Stimulated activated CD4-positive, alpha-beta T cell treated with anti-CD3 and anti-CD28 coated beads, Interleukin-15, amount 100 ng/mL, for 48 hours (primary cell): ENCODE results near the gene PEA15.

Experiments used
- DNase-seq, 2 donors: peaks; one replicate each; pipeline ENCODE4 v3.0.0-alpha.2; 2020; ENCODE audit warnings: low read depth in 2 of 2

PEA15 gene, protein sequence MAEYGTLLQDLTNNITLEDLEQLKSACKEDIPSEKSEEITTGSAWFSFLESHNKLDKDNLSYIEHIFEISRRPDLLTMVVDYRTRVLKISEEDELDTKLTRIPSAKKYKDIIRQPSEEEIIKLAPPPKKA

DNA sequence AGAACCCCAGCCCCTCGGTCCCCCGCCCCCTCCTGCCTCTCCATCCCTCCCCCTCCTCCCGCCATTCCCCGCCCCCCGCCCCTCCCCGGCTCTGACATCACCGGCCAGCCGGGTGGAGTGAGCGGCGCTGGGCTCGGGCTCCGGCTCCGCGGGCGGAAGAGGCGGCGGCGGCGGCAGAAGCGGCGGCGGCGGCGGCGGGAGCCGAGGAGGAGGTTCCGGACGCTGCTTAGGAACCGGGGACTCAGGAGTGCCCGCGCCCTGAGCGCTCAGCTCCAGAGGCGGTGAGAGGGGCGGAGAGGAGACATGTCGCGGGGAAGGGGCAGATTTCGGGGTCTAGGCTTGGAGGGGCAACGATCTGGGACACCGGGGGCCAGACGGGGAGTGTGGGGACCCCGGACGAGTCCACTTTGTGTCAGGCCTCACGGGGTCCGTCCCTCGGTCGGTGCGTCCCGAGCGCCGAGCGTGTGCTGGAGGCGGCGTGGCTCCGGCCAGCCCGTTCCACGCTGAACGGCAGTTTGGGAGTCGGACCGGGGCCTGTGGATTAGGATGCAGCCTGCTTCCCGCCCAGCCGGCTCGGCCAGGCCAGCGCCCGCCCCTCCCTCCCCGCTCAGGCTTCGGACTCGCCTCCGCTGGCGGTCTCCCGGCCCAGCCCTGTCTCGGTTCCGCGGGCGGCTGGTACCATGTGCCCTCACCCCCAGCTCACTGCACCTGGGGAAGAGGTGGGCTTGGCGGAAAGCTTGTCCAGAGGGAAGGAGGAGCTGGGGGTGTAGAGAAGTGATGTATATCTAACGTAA lies at the start of gene PEA15:
Gene PEA15 (plus strand): TSS at position 143 of the 794 bp plus-strand sequence. CDS start 6,161 bp downstream, outside the sequence.
- DNase-seq = peak; percentile 41 to 64

DNA sequence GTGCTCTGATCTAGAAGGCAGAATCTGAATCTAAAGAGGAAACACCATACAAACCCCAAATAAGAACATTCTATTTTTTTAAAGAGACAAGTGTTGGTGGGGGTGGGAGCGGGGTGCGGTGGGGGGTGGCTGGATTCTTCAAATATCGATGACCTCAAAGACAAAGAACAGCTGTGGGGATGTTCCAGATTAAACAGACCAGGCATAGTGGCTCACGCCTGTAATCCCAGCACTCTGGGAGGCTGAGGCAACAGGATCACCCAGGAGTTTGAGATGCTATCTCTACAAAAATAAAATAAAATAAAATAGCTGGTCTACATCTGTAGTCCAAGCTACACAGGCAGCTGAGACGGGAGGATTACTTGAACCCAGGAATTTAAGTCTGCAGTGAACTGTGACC lies 48.8 kb upstream of the PEA15 start:
- no peak for DNase-seq

DNA sequence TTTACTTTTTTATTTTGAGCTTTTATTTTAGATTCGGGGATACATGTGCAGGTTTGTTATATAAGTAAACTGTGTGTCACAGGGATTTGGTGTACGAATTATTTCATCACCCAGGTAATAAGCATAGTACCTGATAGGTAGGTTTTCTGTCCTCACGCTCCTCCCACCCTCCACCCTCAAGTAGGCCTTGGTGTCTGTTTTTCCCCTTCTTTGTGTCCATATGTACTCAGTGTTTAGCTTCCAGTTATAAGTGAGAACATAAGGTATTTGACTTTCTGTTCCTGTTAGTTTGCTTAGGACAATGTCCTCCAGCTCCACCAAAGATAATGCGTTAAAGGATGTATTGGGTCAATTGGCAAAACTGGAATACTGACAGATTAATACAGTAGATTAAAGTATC lies 48.0 kb upstream of the PEA15 start:
- DNase-seq = no peak

DNA sequence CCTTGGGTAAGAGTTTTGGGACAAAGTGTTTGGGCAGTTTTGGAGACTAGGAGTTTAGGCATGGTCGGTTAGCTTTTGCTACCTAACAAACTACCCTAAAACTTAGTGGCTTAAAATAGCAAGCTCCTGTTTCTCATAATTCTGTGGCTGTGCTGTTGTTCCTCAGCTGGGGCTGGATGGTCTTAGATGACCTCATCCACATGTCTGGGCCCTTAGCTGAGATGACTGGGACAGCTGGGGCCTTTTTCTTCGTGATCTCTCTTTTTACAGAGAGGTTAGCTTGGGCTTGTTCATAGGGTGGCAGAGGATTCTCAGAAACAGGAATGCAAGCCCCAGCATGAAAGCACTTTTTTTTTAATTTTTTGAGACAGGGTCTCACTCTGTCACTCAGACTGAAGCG lies 47.2 kb upstream of the PEA15 start:
- DNase-seq = no peak

DNA sequence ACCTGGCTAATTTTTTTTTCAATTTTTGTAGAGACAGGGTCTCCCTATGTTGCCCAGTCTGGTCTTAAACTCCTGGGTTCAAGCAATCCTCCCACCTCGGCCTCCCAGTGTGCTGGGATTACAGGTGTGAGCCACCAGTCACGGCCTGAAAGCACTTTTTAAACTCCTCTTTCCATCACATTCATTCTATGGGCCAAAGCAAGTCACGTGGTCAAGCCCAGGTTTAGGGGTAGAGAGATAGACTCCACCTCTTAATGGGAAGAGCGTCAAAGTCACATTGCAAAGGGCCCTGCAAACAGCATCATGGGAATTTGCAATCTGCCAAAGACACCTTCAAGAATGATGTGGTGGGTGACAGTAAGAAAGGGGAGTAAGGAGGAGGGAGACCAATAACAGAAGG lies 46.6 kb upstream of the PEA15 start:
- no peak for DNase-seq

DNA sequence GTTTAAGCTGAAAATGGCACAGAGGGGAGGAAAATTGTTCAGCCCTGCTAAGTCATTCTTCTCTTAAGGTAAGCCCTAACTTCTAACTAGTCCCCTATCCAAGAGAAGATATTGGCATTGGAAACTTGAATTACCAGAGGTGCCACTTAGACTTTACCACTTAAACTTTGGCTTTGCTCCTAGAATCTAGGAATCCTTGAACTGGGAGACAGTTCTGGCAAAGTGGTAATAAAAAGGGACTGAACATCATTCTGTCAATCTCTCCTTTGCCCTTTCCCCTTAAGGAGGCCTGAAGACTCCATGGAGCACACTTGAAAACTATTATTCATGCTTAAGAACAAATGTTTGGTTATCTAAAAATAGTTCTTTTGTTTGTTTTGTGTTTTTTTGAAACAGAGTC lies 45.3 kb upstream of the PEA15 start:
- no peak for DNase-seq

DNA sequence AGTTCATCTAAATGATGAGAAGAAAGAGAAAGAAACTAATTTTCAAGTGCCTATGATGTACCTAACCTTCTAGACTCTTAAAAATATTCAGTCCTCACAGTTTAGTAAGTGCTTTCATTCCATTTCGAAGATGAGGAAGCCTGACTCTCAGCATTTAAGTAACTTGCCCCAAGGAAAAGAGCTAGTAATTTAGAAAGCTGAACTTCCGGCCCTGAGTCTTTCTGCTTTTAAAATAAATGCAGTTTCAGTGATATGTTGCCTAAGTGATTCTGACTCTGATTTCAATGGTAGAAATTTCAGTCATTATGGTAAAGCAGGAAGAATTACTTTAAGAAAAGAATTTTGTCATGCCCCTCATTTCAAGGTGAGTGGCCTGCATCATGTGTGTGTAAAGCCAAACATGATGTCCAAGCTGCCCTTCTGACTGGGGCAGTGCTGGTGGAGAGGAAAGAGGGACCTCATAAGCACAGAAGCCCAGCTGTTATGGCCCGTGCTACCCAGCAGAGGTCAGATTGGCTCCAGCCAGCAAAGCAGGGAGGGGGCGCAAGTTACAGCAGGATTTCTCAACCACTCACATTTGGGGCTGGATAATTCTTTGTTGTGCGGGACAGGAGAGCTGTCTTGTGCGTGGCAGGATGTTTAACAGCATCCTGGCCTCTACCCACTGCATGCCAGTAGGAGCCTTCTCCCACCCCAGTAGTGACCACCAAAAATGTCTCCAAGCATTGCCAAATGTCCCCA lies 43.0 kb upstream of the PEA15 start:
- no peak for DNase-seq

DNA sequence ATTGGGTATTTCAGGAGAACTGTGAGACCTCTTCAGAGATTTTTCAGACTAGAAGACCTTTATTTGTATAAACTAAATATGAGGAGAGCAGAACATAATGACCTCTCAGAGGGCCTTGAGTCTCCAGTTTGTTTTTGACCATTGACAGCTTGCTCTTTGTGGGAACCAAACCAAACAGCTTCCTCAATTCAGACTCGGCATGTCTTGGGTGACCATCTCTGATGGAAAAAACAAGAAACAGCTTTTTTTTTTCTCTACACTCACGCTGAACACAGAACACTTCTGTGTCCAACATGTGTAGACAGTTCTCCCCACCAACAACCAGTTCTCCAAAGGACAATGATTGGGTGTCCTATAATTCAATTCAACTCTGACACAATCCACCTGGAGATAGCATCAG lies 42.3 kb upstream of the PEA15 start:
- no peak for DNase-seq

DNA sequence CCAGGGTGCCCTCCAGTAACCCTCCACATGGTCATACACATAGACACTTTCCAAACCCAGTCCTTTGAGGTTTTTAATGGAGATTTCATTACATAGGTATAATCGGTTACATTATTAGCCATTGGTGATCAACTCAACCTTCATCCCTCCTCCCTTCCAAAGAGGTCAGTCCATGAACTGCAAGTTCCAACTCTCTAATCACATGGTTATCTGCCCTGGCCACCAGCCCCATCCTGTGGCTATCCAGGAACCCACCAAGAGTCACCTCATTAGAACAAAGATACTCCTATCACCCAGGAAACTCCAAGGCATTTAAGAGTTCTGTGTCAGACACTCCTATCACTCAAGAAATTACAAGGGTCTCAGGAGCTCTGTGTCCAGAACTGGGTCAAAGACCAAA lies 41.6 kb upstream of the PEA15 start:
- no peak for DNase-seq

DNA sequence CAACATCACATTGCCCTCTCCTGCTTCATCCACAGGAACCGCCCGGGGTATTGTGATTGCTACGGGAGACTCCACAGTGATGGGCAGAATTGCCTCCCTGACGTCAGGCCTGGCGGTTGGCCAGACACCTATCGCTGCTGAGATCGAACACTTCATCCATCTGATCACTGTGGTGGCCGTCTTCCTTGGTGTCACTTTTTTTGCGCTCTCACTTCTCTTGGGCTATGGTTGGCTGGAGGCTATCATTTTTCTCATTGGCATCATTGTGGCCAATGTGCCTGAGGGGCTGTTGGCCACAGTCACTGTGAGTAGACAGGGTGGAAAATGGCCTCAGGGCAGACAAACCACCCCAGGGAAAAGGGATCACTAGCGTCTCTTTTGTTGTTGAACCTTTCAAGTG lies 41.1 kb upstream of the PEA15 start:
- no peak for DNase-seq

DNA sequence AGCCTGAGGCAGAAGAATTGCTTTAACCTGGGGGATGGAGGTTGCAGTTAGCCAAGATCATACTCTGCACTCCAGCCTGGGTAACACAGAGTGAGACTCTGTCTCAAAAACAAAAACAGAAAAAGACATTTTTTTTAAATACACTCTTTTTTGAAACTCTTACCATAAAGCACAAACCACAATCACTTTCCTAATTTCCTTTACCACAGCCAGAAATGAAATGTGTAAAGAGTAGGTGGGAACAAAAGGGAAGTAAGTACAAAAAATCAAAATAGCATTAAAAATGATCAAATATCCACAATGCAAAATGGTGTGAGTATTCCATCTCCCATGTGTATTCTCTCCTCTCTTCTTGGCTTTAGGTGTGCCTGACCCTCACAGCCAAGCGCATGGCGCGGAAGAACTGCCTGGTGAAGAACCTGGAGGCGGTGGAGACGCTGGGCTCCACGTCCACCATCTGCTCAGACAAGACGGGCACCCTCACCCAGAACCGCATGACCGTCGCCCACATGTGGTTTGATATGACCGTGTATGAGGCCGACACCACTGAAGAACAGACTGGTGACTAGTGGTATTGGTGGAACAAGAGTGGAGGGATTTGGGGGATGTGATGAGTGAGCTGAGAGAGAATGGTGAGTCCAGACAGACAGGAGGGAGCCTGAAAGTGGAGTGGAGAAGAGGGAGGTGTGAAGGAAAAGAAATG lies 38.9 kb upstream of the PEA15 start:
- DNase-seq = no peak

DNA sequence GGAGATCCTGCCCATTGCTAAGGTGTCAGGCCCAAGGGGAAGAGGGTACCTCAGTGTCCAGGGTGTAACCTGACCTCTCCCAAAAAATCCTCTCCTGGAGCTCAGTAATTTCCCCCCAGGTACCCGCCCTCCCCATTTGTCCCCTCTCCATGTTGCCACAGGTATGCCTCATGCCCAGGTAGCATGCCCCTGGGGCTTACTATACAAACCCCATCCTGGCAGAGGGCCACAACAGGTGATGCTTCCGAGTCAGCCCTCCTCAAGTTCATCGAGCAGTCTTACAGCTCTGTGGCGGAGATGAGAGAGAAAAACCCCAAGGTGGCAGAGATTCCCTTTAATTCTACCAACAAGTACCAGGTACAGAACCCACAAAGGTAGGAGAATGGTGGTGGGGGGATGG lies 38.1 kb upstream of the PEA15 start:
- no peak for DNase-seq

DNA sequence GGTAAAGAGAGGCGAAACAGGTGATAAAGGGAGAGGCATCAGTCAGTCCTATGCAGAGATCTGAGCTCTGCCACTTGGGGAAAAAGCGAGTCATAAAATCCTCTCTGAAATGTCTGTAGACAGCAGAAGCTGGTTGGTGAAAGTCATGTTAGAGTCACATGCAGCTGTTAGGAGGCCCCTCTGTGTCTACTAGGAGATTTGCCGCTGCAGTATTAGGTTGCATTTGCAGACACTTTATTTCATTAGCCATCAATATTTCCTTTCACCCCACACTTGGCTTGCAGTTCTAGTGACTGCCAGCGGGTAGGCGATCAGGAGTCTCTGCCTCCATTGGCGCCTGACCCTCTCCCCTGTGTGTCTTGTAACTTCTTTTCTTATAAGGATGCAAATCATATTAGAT lies 37.6 kb upstream of the PEA15 start:
- DNase-seq = no peak

DNA sequence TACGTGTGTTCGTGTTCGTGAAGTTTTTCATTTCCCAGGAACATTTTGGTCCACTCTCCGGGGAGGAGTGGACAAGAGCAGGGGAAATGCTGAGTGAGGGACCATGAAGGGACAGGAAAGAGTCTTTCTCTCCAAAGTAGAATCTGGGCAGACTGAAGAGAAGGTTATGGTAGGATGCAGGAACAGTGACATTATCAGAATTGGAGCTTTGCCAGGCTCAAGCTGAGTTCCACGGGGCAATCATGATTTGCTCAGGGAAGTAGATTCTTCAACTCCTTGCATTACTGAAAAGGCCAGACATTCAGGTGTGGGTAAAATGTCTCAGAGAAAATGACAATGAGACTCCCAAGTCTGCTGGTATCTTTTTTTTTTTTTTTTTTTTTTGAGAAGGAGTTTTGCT lies 37.2 kb upstream of the PEA15 start:
- no peak for DNase-seq

DNA sequence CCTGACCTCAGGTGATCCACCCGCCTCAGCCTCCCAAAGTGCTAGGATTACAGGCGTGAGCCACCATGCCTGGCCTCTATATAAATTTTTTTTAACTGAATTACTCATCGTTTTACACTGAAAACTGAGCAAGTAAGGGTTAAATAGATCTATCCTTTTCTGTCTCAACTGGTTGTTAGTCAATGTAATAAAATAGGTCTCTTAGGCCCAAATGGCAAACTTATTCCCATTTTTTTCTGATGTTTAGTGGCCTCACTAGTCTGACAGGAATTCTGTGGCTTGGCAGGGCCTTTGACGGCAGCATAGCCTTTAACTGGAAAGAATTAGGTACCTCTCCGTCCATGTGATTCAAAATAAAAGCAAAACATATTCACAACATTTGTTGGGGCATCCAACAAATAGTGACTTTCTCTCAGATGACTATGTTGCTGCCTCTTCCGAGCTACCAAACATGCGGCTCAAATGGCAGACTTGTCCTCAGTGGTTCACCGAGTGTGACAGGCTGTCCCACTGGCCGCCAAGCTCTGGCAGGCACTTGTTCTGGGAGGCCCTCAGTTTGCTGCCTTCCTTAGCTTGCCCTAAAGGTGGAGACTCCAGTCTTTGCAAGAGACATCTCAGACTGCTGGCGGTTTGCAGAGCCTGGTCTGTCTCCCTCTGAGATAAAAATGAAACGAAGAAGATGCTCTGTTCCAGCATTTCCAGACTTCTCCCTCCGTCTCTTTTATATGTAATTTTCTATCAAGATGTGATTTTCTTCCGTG lies 36.4 kb upstream of the PEA15 start:
- no peak for DNase-seq

DNA sequence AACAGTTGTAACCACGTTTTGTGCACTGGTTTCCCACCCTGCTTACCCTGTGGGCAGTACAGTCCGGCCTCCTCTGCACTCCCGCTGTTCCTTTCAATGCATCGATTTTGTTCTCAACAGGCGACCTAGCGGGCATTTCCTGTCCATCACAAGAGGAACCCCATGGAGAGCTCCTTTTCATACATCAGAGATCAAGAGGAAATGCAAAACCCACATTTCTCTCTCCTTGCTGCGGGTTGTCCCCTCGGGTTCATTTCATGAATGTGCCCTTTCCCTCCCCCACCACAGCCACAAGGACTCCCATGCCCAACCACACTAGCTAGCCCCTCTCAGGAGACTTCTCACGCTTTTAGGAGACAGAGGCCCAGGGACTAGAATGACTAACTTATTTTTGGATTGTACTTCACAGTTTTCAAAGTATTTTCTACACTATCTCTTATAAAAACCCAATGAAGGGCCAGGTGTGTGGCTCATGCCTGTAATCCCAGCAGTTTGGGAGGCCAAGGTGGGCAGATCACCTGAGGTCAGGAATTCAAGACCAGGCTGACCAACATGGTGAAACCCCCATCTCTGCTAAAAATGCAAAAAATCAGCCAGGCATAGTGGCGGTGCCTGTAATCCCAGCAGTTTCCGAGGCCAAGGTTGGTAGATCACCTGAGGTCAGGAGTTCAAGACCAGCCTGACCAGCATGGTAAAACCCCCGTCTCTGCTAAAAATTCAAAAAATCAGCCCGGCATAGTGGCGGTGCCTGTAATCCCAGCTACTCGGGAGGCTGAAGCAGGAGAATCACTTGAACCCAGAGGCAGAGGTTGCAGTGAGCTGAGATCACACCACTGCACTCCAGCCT lies 35.4 kb upstream of the PEA15 start:
- DNase-seq = peak in 1 of 2 donors; percentile 23

DNA sequence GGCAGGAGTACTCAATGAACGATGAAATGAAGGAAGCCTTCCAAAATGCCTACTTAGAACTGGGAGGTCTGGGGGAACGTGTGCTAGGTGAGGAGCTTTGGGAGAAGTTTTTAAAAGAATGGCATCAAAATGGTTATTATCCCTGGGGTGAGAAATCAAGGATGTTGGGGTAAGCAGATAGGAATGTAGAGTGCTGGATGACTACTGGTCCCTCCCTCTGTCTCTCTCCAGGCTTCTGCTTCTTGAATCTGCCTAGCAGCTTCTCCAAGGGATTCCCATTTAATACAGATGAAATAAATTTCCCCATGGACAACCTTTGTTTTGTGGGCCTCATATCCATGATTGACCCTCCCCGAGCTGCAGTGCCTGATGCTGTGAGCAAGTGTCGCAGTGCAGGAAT lies 33.8 kb upstream of the PEA15 start:
- no peak for DNase-seq

DNA sequence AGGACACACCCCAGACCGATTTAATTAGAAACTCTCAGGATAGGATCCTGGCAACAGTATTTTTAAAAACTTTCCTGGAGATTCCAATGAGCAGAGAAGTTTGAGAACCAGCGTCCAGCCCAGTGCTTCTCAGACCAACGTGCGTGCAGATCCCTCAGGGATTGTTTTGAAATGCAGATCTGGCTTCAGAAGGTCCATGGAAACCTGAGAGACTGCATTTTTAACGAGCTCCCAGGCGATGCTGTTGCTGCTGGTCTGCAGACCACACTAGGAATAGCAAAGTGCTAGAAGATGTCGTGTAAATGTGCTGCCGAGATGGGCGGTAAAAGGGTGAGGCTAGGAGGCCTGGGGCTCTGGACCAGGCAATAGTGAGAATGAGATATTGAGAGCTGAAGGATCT lies 33.2 kb upstream of the PEA15 start:
- DNase-seq = no peak

DNA sequence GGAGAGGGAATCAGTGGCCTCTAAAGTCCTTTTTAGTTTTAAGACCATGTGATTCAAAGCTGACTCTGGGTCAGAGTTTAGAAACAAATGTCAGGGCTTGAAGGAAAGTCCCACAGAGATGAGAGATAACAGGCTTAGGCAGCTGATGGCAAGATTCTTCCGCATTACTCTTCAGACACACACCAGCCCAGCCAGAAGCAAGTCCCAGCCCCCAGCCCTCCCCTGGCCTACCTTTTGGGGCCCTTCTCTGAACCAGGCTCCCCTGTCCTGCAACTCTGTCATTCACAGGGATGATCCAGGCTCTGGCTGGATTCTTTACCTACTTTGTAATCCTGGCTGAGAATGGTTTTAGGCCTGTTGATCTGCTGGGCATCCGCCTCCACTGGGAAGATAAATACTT lies 28.0 kb upstream of the PEA15 start:
- DNase-seq = no peak

DNA sequence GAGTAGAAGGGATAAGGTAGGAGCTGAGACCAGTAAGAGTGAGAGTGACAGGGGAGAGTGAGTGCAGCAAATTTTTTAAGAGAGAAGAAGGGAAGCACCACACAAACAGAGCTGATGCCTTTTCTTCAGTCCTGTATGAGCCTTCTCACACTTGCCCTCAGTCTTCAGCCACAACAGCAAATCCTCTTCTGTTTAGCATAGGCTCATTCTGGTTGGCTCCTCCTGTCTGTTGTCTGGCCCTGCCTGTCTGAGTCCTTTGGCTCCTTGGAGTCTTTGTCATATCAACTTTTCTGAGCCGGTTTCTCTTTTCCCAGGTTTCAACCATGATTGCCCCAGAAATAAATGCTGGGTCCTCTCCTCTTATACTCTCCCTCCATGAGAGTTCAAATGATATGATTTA lies 27.5 kb upstream of the PEA15 start:
- DNase-seq = no peak

DNA sequence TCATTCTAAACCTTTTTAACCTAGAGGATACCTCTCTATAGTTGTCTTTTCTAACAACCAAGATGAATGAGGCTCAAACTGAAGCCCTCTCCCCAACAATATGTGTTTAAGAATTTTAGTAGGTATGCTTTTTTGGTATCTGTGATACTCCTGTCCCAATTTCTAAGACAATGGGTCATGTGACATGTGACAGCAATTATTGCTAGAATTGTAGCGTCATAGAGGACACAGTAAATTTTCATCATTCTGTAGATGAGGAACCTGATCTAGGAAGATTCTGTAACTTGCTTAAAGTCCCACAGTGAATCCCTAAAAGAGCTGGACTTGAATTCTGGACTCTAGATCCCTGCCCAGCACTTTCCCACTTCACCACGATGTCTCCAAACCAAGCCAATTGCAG lies 26.5 kb upstream of the PEA15 start:
- DNase-seq = no peak
